ENCODE results near the gene GLYAT. TPM values are rescaled to one million over a fixed set of nuclear protein-coding genes. Genes with fewer than 3 reads are reported as not detected.

Gene GLYAT
- total RNA-seq, 1 donor: not detected

DNA sequence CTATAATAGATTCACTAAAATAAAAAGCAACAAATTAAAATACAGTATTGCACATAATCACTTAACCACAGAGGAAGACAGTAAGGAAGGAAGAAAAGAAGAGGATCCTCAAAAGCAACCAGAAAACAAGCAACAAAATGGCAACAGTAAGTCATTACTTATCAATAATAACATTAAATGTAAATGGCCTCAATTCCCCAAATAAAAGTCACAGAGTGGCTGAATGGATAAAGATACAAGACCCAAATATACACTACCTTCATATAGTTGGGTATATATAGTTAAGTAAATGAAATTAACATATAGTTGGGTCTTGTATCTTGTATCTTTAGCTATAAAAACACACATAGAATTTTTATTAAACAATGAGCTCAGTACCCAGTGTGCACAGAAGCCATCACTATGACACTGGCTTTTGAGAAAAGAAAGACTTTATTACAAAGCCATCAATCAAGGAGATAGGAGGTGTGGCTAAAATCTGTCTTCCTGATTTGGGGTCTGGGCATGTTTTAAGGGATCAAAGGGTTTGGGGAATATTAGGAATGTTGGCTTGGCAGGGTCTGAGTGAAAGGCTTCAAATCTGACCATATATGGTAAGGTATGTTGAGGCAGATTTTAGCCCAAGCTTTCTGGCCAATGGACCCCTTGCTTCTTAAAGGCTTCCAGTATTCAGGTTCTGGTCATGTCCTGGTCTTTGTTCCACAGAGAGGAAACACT lies 13.4 kb upstream of the GLYAT start:
- TF ChIP-seq, protein P1, sequence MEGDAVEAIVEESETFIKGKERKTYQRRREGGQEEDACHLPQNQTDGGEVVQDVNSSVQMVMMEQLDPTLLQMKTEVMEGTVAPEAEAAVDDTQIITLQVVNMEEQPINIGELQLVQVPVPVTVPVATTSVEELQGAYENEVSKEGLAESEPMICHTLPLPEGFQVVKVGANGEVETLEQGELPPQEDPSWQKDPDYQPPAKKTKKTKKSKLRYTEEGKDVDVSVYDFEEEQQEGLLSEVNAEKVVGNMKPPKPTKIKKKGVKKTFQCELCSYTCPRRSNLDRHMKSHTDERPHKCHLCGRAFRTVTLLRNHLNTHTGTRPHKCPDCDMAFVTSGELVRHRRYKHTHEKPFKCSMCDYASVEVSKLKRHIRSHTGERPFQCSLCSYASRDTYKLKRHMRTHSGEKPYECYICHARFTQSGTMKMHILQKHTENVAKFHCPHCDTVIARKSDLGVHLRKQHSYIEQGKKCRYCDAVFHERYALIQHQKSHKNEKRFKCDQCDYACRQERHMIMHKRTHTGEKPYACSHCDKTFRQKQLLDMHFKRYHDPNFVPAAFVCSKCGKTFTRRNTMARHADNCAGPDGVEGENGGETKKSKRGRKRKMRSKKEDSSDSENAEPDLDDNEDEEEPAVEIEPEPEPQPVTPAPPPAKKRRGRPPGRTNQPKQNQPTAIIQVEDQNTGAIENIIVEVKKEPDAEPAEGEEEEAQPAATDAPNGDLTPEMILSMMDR (IDR thresholded peaks at IDR 0.05; ENCODE audit: insufficient read depth, low read depth, low read length): no peak
- no peak overlapping the region for H3K4me3 ChIP-seq (ENCODE audit: low read depth, low read length)
- DNase-seq (ENCODE audit: low read depth): no peak

DNA sequence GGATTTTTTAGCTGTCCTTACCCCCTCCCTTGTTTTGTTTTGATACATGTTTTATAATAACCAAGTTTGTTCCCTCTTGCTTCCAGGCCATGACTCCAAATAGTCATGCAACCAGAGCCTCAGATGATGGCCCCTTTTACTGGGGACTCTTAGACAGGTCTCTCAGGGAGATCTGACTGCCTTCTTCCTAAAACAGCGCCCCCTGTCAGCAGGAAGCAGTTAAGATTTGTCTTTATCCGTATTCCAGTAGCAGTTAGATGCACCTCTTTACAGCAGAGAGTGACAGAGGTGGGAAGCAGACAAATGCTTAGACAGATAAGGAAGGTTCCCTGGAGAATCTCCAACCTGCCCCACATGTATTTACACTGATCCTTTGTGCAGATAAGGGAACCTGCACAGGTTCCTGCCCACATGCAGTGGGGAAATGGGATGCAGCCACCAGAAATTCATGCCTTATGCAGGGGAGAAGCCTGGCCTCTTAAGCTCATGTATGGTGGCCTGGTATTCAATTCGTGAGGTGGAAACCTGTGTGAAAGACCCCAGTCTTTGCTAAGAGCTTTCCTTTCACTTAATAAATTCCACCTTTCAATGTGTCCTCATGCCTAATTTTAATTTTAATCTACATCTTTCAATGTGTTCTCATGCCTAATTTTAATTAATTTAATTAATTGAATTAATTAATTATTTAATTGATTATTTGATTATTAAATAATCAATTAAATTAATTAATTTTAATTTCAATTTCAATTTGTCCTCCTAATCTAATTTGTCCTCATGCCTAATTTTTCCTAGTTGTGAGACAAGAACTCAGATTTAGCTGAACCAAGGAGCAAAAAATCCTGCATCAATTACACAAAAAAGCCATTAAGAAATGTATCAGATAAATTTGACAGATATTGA lies 11.5 kb upstream of the GLYAT start:
- H3K4me3 ChIP-seq (ENCODE audit: low read depth, low read length): no peak overlapping the region
- TF ChIP-seq, protein P1 (IDR thresholded peaks at IDR 0.05; ENCODE audit: insufficient read depth, low read depth, low read length): no peak
- DNase-seq (ENCODE audit: low read depth): no peak

DNA sequence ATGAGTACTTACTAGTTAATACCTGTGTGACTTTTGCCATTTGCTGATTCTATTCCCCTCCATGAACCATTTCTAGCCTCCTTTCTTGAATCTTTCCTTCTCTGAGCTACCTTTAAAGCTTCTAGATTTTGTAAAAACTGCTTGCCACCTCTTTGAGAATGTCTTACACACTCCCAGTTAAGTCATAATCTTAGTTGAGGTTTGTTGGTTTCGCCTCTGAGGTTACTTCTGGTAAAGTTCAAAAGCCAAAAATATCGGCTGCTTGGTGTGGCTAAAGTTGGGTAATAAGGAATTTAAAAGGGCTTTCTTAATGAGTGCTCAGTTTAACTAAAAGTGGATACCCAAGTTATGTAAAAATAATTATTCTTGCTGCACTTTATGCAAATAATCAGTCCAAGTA lies 10.4 kb upstream of the GLYAT start:
- no peak for DNase-seq (ENCODE audit: low read depth)
- TF ChIP-seq, protein P1 (IDR thresholded peaks at IDR 0.05; ENCODE audit: insufficient read depth, low read depth, low read length): no peak
- H3K4me3 ChIP-seq (ENCODE audit: low read depth, low read length): no peak overlapping the region

DNA sequence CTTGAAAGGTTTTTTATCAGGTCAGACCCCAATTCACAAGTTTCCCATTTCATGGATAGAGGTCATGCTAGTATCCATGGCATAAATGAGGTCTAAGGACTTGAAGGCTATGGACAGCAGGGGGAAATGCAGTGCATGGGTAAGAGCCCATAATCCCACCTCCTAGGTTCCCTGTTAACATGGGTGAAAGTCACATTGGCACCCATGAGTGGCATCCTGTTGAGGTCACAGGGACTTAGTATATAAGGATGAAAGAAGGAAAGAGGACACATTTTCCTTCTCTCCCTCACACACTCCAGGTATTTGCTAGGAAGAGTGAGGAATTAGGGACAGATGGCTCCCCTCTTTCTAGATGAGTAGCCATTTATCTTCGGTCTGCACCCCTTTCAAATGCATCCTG lies 9.4 kb upstream of the GLYAT start:
- TF ChIP-seq, protein P1 (IDR thresholded peaks at IDR 0.05; ENCODE audit: insufficient read depth, low read depth, low read length): no peak
- no peak for DNase-seq (ENCODE audit: low read depth)
- H3K4me3 ChIP-seq (ENCODE audit: low read depth, low read length): no peak overlapping the region

DNA sequence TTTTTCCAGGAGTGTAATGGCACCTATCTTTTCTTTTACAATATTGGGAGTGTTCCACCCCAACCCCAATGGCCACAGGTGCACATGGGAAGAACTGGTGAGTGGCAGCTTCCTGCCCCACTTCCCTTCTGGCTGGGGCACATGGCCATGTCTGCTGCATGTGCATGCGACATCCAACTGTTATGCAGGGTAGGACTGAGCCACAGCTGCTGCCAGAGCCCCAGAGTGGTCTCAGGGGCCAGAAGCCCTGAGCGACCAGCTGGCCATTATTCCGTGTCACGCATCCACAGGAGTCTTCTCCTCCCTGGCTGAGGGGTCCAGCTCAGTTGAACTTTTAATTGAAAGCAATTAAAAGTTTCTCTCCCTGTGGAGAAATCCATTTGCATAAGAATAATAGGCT lies 8.7 kb upstream of the GLYAT start:
- DNase-seq (ENCODE audit: low read depth): no peak
- H3K4me3 ChIP-seq (ENCODE audit: low read depth, low read length): no peak overlapping the region
- TF ChIP-seq, protein P1 (IDR thresholded peaks at IDR 0.05; ENCODE audit: insufficient read depth, low read depth, low read length): no peak

DNA sequence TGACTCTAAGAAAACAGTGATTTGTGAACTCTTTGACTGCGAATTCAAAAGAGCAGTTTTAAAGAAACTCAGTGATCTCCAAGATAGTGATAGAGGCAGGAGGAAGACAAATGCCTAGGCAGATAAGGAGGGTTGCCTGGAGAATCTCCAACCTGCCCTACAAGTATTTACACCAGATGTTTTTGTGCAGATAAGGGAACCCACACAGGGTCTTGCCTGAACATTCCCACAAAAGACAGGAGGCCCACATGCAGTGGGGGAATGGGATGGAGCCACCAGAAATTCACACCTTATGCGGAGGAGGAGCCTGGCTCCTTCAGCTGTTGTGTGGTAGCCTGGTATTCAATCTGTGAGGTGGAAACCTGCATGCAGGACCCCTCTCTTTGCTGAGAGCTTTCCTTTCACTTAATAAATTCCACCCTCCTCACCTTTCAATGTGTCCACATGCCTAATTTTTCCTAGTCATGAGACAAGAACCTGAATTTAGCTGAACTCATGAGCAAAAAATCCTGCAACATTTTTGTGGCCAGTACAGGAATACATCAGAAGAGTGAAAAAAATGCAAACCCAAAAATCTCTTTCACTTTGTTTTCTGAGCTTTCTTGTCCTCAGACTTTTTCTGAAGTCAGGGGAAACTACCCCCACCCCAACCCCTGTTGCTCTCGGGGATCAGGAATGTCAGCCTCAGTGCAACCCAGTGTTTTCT lies 8.1 kb upstream of the GLYAT start:
- TF ChIP-seq, protein P1 (IDR thresholded peaks at IDR 0.05; ENCODE audit: insufficient read depth, low read depth, low read length): no peak
- no peak for DNase-seq (ENCODE audit: low read depth)
- H3K4me3 ChIP-seq (ENCODE audit: low read depth, low read length): no peak overlapping the region
